Parietal lobe (tissue), 1 donor: Measurements from ENCODE around the gene TMC8. TPM values are rescaled to one million over a fixed set of nuclear protein-coding genes. Genes with fewer than 3 reads are reported as not detected.

Experiments
- total RNA-seq: library from RNA; depleted of rRNA; stranded (reverse); fragments of >200 nt; gene quantifications from one replicate; pipeline ENCODE4 v1.2.3, GENCODE V29; 2014

Gene TMC8, protein sequence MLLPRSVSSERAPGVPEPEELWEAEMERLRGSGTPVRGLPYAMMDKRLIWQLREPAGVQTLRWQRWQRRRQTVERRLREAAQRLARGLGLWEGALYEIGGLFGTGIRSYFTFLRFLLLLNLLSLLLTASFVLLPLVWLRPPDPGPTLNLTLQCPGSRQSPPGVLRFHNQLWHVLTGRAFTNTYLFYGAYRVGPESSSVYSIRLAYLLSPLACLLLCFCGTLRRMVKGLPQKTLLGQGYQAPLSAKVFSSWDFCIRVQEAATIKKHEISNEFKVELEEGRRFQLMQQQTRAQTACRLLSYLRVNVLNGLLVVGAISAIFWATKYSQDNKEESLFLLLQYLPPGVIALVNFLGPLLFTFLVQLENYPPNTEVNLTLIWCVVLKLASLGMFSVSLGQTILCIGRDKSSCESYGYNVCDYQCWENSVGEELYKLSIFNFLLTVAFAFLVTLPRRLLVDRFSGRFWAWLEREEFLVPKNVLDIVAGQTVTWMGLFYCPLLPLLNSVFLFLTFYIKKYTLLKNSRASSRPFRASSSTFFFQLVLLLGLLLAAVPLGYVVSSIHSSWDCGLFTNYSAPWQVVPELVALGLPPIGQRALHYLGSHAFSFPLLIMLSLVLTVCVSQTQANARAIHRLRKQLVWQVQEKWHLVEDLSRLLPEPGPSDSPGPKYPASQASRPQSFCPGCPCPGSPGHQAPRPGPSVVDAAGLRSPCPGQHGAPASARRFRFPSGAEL
- total RNA-seq: 2.5 TPM

DNA sequence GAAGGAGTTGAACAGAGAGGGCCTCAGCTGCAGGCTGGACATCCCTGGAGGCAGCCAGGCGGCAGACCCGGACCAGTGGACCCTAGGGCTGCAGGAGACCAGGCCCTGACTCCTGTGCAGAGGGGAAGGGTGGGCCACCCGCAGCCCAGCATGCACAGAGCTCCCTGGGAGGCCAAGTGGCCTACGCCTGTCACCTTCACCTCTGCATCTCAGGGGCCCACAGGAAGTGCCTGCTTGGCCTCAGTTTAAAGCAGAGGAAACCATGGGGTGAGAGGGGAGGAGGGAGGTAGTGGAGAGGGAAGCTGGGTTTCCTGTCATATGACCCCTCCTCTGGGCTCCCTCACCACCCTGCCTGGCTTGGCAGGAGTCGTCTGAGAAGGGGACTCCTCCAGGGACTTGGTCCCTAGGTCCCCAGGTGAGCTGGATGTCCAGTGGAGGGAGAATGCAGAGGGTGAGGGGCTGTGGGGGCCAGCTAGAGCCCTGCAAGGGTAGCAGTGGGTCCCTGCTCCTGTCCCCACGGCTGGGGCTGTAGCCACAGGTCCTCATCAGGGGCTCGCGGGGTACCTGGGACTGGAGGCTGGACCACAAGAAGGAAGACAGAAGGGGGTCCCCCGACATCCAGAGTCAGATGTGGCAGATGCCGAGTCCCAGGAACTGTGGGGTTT lies at the start of gene TMC8:
Gene TMC8, plus strand, starts transcription at position 335 of the 665 bp plus-strand sequence. CDS start 818 bp downstream, outside the sequence.

DNA sequence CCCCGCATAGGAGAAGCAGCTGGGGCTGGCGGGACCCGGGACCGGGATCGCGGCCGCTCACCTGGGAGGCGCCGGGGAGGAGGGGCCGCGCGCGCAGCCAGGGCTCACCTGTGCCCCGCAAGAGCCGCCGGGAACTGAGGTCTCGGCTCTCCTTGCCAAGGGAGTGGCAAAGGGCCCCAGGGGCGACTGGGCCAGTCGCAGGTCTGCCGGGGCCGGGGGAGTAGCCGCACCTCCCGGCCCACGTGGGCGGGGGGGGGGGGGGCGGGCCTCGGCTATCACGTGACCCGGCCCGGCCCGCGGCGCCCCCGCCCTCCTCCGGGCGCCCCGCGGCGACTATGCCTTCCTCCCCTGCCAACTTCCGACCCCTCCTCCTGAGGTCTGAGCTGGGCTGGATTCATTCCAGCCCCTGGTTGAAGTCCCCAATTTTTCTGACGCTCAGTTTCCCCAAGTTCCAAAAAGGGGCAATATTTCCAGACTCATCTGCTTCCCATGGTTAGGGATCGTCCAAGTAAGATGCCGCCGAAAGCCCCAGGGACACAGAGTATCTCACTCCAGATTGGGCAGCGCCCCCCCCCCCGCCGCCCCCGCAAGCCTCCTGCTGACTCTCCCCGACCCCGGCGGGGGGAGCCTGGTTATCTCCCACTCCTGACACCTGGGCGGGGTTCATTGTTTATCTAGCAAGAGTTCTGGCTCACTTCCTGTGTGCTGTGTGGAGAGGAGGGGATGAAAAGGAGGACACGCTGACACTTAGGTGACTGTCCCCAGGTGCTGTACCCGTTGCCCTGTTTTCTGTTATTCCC lies 1.8 kb upstream of the TMC8 start, which contains the start of gene TMC6:
Gene TMC6, minus strand, starts transcription at position 205 of the 800 bp plus-strand sequence. CDS start 1,923 bp downstream, outside the sequence.

DNA sequence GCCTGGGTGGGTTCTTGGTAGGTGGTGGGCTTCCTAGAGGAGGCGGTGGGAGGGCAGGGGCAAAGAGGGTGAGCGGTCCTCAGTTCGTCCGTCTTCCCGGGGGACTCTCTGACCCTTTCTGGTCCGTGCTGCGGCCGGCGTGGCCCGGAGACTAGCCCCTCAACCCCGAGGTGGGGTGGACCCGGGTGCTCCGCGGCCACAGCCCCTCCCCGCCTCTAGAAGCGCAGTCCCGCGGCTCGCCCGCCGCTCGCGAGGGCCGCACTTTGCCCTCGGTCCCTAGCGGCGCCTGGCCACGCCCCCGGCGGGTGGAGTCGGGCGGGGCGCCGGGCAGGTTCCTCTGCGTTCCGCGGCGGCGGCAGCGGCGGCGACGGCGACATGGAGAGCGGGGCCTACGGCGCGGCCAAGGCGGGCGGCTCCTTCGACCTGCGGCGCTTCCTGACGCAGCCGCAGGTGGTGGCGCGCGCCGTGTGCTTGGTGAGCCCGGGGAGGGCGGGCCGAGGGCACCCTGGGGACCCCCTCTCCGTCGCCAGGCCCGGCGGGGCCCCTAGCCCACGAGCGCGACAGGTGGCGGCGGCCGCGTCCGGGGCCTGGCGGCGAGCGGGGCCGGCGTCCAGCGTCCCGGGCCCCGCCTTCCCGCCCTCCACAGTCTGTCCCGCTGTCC lies 37.8 kb downstream of the TMC8 start, which contains the start of gene SYNGR2:
Gene SYNGR2, plus strand, starts transcription at position 340 of the 661 bp plus-strand sequence. Its CDS starts 36 bp downstream, at position 376.

DNA sequence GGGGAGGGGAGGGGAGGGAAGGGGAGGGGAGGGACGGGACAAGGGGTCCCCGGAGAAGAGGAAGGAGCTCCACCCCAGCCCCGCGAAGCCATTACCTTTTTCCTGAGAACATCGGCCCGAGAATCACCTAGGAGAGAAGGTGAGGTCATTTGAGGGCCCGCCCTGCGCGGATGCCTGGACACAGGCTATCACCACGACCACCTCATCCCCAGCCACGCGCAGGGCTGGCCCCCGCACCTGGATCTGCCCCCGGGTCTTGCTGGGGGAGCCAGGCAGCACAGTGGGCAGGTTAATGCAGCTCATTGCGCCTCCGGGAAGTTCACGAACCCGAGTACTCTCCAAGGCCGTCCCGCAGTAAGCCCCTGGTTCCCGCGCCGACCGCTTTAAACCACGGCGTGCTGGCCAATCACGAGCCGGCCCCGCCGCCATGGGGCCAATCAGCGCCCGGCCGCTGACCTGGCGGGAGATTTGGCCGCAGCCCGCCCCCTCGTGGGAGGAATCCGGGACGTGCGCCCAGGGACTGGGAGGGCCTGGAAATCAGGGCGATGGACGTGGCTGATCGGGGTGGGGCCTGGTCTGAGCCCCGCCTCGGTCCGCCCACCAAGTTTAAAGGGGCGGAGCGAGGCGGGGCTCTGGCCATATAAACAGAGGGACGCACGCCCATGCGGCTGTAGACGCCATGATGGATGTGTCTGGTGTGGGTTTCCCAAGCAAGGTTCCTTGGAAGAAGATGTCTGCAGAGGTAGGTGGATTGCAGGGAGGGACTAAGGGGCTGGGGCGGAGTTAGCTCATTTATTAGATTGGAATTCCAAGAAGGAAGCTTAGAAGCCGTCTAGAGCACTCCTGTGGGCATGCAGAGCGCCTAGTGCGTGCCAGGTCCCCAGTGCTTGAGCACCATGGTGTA lies 56.4 kb downstream of the TMC8 start, which contains the start of the genes AFMID and TK1:
Gene AFMID, plus strand, starts transcription at position 671 of the 904 bp plus-strand sequence. Its CDS starts 9 bp downstream, at position 680.
Gene TK1, minus strand, starts transcription at position 361 of the 904 bp plus-strand sequence. Its CDS starts 58 bp downstream, at position 303.

Other genes starting within 250 kb of the TMC8 start
- 63.2 TPM for gene TNRC6C, start 172.1 kb upstream of the TMC8 start, total RNA-seq
- 5.9 TPM for gene TMC6, start 2.0 kb upstream of the TMC8 start, total RNA-seq
- gene C17orf99, start 15.6 kb downstream of the TMC8 start, total RNA-seq: not detected
- gene SYNGR2, start 37.8 kb downstream of the TMC8 start, total RNA-seq: 7.5 TPM
- gene TK1, start 56.3 kb downstream of the TMC8 start, total RNA-seq: 4.1 TPM
- gene AFMID, start 56.6 kb downstream of the TMC8 start, total RNA-seq: 23.2 TPM
- gene BIRC5, start 83.5 kb downstream of the TMC8 start, total RNA-seq: 6.6 TPM
- not detected for gene TMEM235, start 100.9 kb downstream of the TMC8 start, total RNA-seq
- gene SOCS3, start 229.3 kb downstream of the TMC8 start, total RNA-seq: 3.1 TPM
- 54.8 TPM for gene PGS1, start 247.9 kb downstream of the TMC8 start, total RNA-seq